IMR-90 (cell line): Measurements from ENCODE around the gene KCMF1. TPM values are rescaled to one million over a fixed set of nuclear protein-coding genes. Genes with fewer than 3 reads are reported as not detected.

ENCODE experiments used
- ATAC-seq: fragments of 200-7000 bp; cut with Tn5 transposase; 2 replicates; pipeline ENCODE4 v1.9.1; 2020; ENCODE audit warnings: low read depth, mild to moderate bottlenecking, moderate library complexity
- BruUV-seq: library from RNA; stranded (reverse); fragments of 400-500 nt; replicated peaks from 2 replicates; lab custom pipeline; 2021; lab: Mats Ljungman, UMichigan
- CTCF ChIA-PET: fragments of 300-600 bp; formaldehyde crosslinking; extraction: SDS; loops from one replicate; lab custom pipeline; 2021; ENCODE audit warnings: antibody characterized with exemption; lab: Yijun Ruan, JAX
- POLR2A ChIA-PET: fragments of 300-600 bp; sonication (Branson Sonifier 250); formaldehyde crosslinking; loops from one replicate; lab custom pipeline; 2022; ENCODE audit warnings: antibody characterized with exemption; ENCODE audit not compliant: unreplicated experiment; lab: Charles Lee
- DNase-seq: peaks from one replicate; pipeline ENCODE4 v3.0.0; 2013
- H2AFZ ChIP-seq: replicated peaks from 2 replicates; pipeline ENCODE3; 2013; ENCODE audit warnings: low read length, mild to moderate bottlenecking; ENCODE audit not compliant: poor library complexity
- H2AK5ac ChIP-seq: 2 replicates; pipeline ENCODE4 v1.6.1; 2013; ENCODE audit warnings: low read depth, low read length, inconsistent platforms
- H2AK9ac ChIP-seq: replicated peaks from 2 replicates; pipeline ENCODE3; 2013; ENCODE audit warnings: mild to moderate bottlenecking, low read depth, low read length, moderate library complexity; ENCODE audit not compliant: poor library complexity
- H2BK120ac ChIP-seq: 2 replicates; pipeline ENCODE4 v1.6.1; 2013; ENCODE audit warnings: low read depth, low read length, inconsistent platforms
- H2BK15ac ChIP-seq: 3 replicates; pipeline ENCODE4 v1.6.1; 2013; ENCODE audit warnings: low read depth, low read length, inconsistent platforms
- H2BK20ac ChIP-seq: 2 replicates; pipeline ENCODE4 v1.6.1; 2013; ENCODE audit warnings: low read depth, mild to moderate bottlenecking, inconsistent platforms, low read length, moderate library complexity
- H2BK5ac ChIP-seq: 2 replicates; pipeline ENCODE4 v1.6.1; 2013; ENCODE audit warnings: mild to moderate bottlenecking, low read depth, low read length, inconsistent platforms; ENCODE audit not compliant: poor library complexity, severe bottlenecking
- H3K14ac ChIP-seq: replicated peaks from 2 replicates; pipeline ENCODE4 v1.6.1; 2013; ENCODE audit warnings: low read depth, low read length, inconsistent platforms
- H3K18ac ChIP-seq: 2 replicates; pipeline ENCODE4 v1.6.1; 2013; ENCODE audit warnings: low read depth, low read length, control low read depth
- H3K23ac ChIP-seq: 2 replicates; pipeline ENCODE4 v1.6.1; 2013; ENCODE audit warnings: low read depth, low read length, inconsistent platforms
- H3K27ac ChIP-seq: 2 replicates; pipeline ENCODE4 v1.5.1; 2013; ENCODE audit warnings: mild to moderate bottlenecking, control low read depth, low read length; ENCODE audit not compliant: insufficient read depth
- H3K27me3 ChIP-seq: 2 replicates; pipeline ENCODE4 v1.6.1; 2013; ENCODE audit warnings: low read length; ENCODE audit not compliant: control insufficient read depth, insufficient read depth
- H3K36me3 ChIP-seq: 2 replicates; pipeline ENCODE4 v1.6.1; 2013; ENCODE audit warnings: low read length, mixed read lengths; ENCODE audit not compliant: control insufficient read depth, insufficient read depth
- H3K4ac ChIP-seq: 2 replicates; pipeline ENCODE4 v1.6.1; 2013; ENCODE audit warnings: low read depth, low read length, inconsistent platforms
- H3K4me1 ChIP-seq: 2 replicates; pipeline ENCODE4 v1.6.1; 2013; ENCODE audit warnings: low read length, mixed read lengths; ENCODE audit not compliant: control insufficient read depth, insufficient read depth
- H3K4me2 ChIP-seq: 2 replicates; pipeline ENCODE4 v1.6.1; 2013; ENCODE audit warnings: low read depth, mild to moderate bottlenecking, control low read depth, low read length, moderate library complexity
- H3K4me3 ChIP-seq: 2 replicates; pipeline ENCODE4 v1.5.1; 2013; ENCODE audit warnings: low read depth, mild to moderate bottlenecking, control low read depth, low read length, moderate library complexity; ENCODE audit not compliant: insufficient read depth
- H3K56ac ChIP-seq: 2 replicates; pipeline ENCODE4 v1.6.1; 2013; ENCODE audit warnings: low read length, inconsistent platforms; ENCODE audit not compliant: insufficient read depth; ENCODE audit errors: extremely low read depth
- H3K79me1 ChIP-seq, 2 experiments: 2 replicates each; pipeline ENCODE4 v1.6.1; 2013; ENCODE audit warnings: low read length in 2 of 2, inconsistent platforms in 1 of 2, low read depth in 1 of 2
- H3K9ac ChIP-seq: 2 replicates; pipeline ENCODE4 v1.6.1; 2013; ENCODE audit warnings: low read depth, low read length, control low read depth
- H3K9me1 ChIP-seq: 2 replicates; pipeline ENCODE4 v1.6.1; 2013; ENCODE audit warnings: low read length, inconsistent platforms; ENCODE audit not compliant: insufficient read depth
- H3K9me3 ChIP-seq: 2 replicates; pipeline ENCODE4 v1.6.1; 2013; ENCODE audit warnings: low read length; ENCODE audit not compliant: control insufficient read depth, insufficient read depth
- H4K20me1 ChIP-seq: 2 replicates; pipeline ENCODE4 v1.6.1; 2013; ENCODE audit warnings: low read length, inconsistent platforms; ENCODE audit not compliant: insufficient read depth
- H4K5ac ChIP-seq: 2 replicates; pipeline ENCODE4 v1.6.1; 2013; ENCODE audit warnings: mild to moderate bottlenecking, low read depth, low read length, control low read depth
- H4K8ac ChIP-seq, 2 experiments: 2 replicates each; pipeline ENCODE4 v1.6.1; 2013; ENCODE audit warnings: low read depth in 2 of 2, low read length in 2 of 2, control low read depth in 1 of 2, inconsistent platforms in 1 of 2
- H4K91ac ChIP-seq: 2 replicates; pipeline ENCODE4 v1.6.1; 2013; ENCODE audit warnings: low read depth, low read length, inconsistent platforms; ENCODE audit not compliant: insufficient read depth
- CTCF ChIP-seq: conservative IDR thresholded peaks from 2 replicates; pipeline ENCODE4 v1.5.1; 2012; ENCODE audit warnings: mild to moderate bottlenecking, low read depth, low read length, improper control_type of control experiment
- MXI1 ChIP-seq: IDR thresholded peaks from 2 replicates; pipeline ENCODE4 v1.6.1; 2012; ENCODE audit warnings: low read depth, mild to moderate bottlenecking, low read length, moderate library complexity, borderline replicate concordance
- USF2 ChIP-seq: fragments of 150-350 bp; IDR thresholded peaks from 2 replicates; pipeline ENCODE4 v1.6.1; 2017; ENCODE audit warnings: mild to moderate bottlenecking, antibody characterized with exemption, low read length, low read depth
- WGBS, 2 experiments: methylation state at CpG; one replicate each; pipeline versions ENCODE4 v1.1.5 to v1.1.7; 2013; ENCODE audit warnings: missing lambda C conversion rate in 2 of 2; ENCODE audit not compliant: insufficient read length in 1 of 2; ENCODE audit errors: extremely low coverage in 2 of 2; 5-methylcytosine and 5-hydroxymethylcytosine counted together
- dilution Hi-C: fragments of 300-500 bp; cut with HindIII; formaldehyde crosslinking; loops from one replicate; pipeline ENCODE4 v1.14.3; 2018; ENCODE audit warnings: low sequenced_read_pairs; ENCODE audit not compliant: unreplicated experiment
- in situ Hi-C: fragments of 300-500 bp; cut with MboI; formaldehyde crosslinking; loops from 3 replicates; pipeline ENCODE4 v1.14.3; 2019; ENCODE audit warnings: low sequenced_read_pairs, inconsistent platforms, mixed read lengths
- intact Hi-C: fragments of 100-400 bp; cut with micrococcal nuclease; formaldehyde crosslinking; loops from 2 replicates; pipeline ENCODE4 v1.10.0; 2022
- polyA plus RNA-seq, 3 experiments: library from polyadenylated mRNA; depleted of rRNA; stranded (reverse); fragments of >200 nt; gene quantifications; 2 replicates each; pipeline ENCODE4 v1.2.3, GENCODE V29; 2012; ENCODE audit warnings: low replicate concordance in 1 of 3
- total RNA-seq: library from RNA; depleted of rRNA; stranded (reverse); fragments of >200 nt; gene quantifications from 2 replicates; pipeline ENCODE4 v1.2.3, GENCODE V29; 2012

KCMF1 gene
- total and polyA plus RNA-seq, 2 of the 4 experiments (the other 2 are of a cell fraction) = 49.9 to 108 TPM

GRCh38 chr2:84972207-84972783 lies 1.3 kb downstream of the KCMF1 start:
- Histone ChIP-seq H2AK9ac (peak overlapping the region; percentile 96), H3K27ac (peak overlapping the region; percentile 97), H2BK15ac (no peak overlapping the region; the same call in 2 of the 3 replicates), H3K14ac (peak overlapping the region; percentile 100), H2BK5ac (peak overlapping the region; percentile 98), H2BK120ac (peak overlapping the region; percentile 88), H4K5ac (peak overlapping the region; percentile 91), H3K9ac (peak overlapping the region; percentile 99), H3K9me1 (peaks cover 7% of the 10 kb centered on the region), H2BK20ac (peak overlapping the region; percentile 38; the same call in 1 of the 2 replicates), H3K27me3 (no peaks in the 10 kb centered on the region), H2AFZ (peak overlapping the region; percentile 68), H4K20me1 (peaks cover 49% of the 10 kb centered on the region), H3K18ac (peak overlapping the region; percentile 87), H4K91ac (peak overlapping the region; percentile 95), H3K9me3 (no peaks in the 10 kb centered on the region), H3K4ac (peak overlapping the region; percentile 96), H3K4me3 (peak overlapping the region; percentile 100), H3K4me2 (peak overlapping the region; percentile 100), H3K36me3 (peaks cover 2% of the 10 kb centered on the region), H4K8ac (peak overlapping the region; percentile 28 to 91), H3K56ac (peak overlapping the region; percentile 92), H2AK5ac (peak overlapping the region; percentile 88), H3K4me1 (peaks cover 5% of the 10 kb centered on the region), H3K79me1 (peaks cover 0 to 38% of the 10 kb centered on the region in 2 experiments; a peak in 3 of 4 replicates), H3K23ac (peak overlapping the region; percentile 100)
- CTCF ChIA-PET = interaction anchor here (0.6 kb wide), 1 partner anchor 376 kb away, joined by 3 read pairs; no protein-coding TSS in a partner anchor
- intact Hi-C loops = loop anchor here (2.0 kb wide), 2 partner anchors 15 to 41 kb away; no protein-coding TSS in a partner anchor
- peak; percentile 42 for DNase-seq
- BruUV-seq = no TSS peak
- TF ChIP-seq MXI1 (no peak), CTCF (no peak), USF2 (no peak)
- 0% methylated on average over 4 of the region's 11 CpGs; no CpG with 5 or more reads in 1 of the 2 experiments for WGBS, 2 experiments
- in situ Hi-C loops = no loop called here
- POLR2A ChIA-PET = no interaction called here
- ATAC-seq = no peak
- dilution Hi-C loops = no loop called here
